Suppressor macrophage treated with lipopolysaccharide for 4 hours (primary cell): ENCODE measurements around the gene MTHFD1.

ENCODE experiments used
- DNase-seq: peaks from one replicate; pipeline ENCODE4 v3.0.0-alpha.2; 2020

MTHFD1 gene

GRCh38 chr14:64409126-64409920 is 21.2 kb downstream of the MTHFD1 start:
- DNase-seq, result no peak

- DNase-seq, result peak; percentile 52
These were observed 22.1 kb downstream of the MTHFD1 start for GRCh38 chr14:64410084-64410774.

- DNase-seq, result no peak
These were observed 22.8 kb downstream of the MTHFD1 start for GRCh38 chr14:64411001-64411400.

GRCh38 chr14:64412237-64412636 is 24.1 kb downstream of the MTHFD1 start:
- DNase-seq, result no peak

- DNase-seq, result no peak
These were observed 28.3 kb downstream of the MTHFD1 start for GRCh38 chr14:64416348-64416932.

GRCh38 chr14:64417055-64417770 is 29.1 kb downstream of the MTHFD1 start:
- peak; percentile 67 for DNase-seq

- no peak for DNase-seq
These were observed 29.6 kb downstream of the MTHFD1 start for GRCh38 chr14:64417771-64418125.

- no peak for DNase-seq
These were observed 30.9 kb downstream of the MTHFD1 start for GRCh38 chr14:64419003-64419402.

- DNase-seq, result no peak
These were observed 33.0 kb downstream of the MTHFD1 start for GRCh38 chr14:64421166-64421565.

- DNase-seq, result no peak
These were observed 33.9 kb downstream of the MTHFD1 start for GRCh38 chr14:64422005-64422404.

- no peak for DNase-seq
These were observed 34.6 kb downstream of the MTHFD1 start for GRCh38 chr14:64422756-64423155.

- no peak for DNase-seq
These were observed 35.8 kb downstream of the MTHFD1 start for GRCh38 chr14:64423987-64424386.

- no peak for DNase-seq
These were observed 46.4 kb downstream of the MTHFD1 start for GRCh38 chr14:64434528-64434927.

- DNase-seq, result no peak
These were observed 50.2 kb downstream of the MTHFD1 start for GRCh38 chr14:64438181-64438841.

GRCh38 chr14:64439141-64439540 is 51.0 kb downstream of the MTHFD1 start:
- no peak for DNase-seq

GRCh38 chr14:64440494-64440893 is 52.3 kb downstream of the MTHFD1 start:
- no peak for DNase-seq

- no peak for DNase-seq
These were observed 54.3 kb downstream of the MTHFD1 start for GRCh38 chr14:64442300-64442988.

GRCh38 chr14:64444140-64444539 is 56.0 kb downstream of the MTHFD1 start:
- DNase-seq, result no peak

- peak; percentile 67 for DNase-seq
These were observed 57.1 kb downstream of the MTHFD1 start for GRCh38 chr14:64444984-64445845.

- DNase-seq, result no peak
These were observed 59.9 kb downstream of the MTHFD1 start for GRCh38 chr14:64447876-64448670.
